Measurements from ENCODE around the gene TAS2R41. TPM values are rescaled to one million over a fixed set of nuclear protein-coding genes. Genes with fewer than 3 reads are reported as not detected.
A peak's percentile ranks its signal among the peaks of the same experiment; 100 is the strongest.

TAS2R41 gene
- total RNA-seq, 1 donor = not detected

DNA sequence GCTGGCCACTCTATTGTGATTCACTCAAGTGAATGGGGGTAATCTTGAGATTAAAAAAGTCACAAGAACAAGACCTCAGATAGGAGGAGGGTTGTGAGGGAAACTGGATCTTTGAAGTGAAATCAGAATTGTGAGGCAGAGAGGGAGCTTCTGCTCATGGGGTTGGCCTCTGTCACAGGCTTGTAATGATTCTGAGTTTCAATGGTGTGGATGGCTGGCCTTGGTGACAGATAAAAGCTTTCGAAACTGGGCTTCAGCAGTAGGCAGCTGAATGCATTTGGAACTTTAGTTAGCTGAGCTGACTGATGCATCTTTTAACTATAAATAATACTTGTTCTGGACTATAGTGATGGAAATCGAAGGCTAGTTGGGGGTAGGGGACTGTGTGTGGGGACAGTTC lies 22.2 kb upstream of the TAS2R41 start:
- Histone ChIP-seq H3K4me1 (ENCODE audit: insufficient read depth, low read length) (peaks cover 39% of the 10 kb centered on the region), H3K36me3 (ENCODE audit: insufficient read depth, low read length) (no peaks in the 10 kb centered on the region), H4K20me1 (ENCODE audit: insufficient read depth, low read length) (no peaks in the 10 kb centered on the region), H2AFZ (ENCODE audit: low read length) (no peak overlapping the region), H3K27me3 (ENCODE audit: insufficient read depth, low read length) (no peaks in the 10 kb centered on the region), H3K4me3 (ENCODE audit: insufficient read depth, low read length) (no peak overlapping the region), H3K79me2 (ENCODE audit: insufficient read depth, low read length) (no peaks in the 10 kb centered on the region), H3K4me2 (ENCODE audit: insufficient read depth, low read length) (no peak overlapping the region), H3K9me3 (ENCODE audit: low read depth, low read length) (no peaks in the 10 kb centered on the region), H3K27ac (ENCODE audit: low read depth, low read length) (no peak overlapping the region)
- TF ChIP-seq, protein P1, sequence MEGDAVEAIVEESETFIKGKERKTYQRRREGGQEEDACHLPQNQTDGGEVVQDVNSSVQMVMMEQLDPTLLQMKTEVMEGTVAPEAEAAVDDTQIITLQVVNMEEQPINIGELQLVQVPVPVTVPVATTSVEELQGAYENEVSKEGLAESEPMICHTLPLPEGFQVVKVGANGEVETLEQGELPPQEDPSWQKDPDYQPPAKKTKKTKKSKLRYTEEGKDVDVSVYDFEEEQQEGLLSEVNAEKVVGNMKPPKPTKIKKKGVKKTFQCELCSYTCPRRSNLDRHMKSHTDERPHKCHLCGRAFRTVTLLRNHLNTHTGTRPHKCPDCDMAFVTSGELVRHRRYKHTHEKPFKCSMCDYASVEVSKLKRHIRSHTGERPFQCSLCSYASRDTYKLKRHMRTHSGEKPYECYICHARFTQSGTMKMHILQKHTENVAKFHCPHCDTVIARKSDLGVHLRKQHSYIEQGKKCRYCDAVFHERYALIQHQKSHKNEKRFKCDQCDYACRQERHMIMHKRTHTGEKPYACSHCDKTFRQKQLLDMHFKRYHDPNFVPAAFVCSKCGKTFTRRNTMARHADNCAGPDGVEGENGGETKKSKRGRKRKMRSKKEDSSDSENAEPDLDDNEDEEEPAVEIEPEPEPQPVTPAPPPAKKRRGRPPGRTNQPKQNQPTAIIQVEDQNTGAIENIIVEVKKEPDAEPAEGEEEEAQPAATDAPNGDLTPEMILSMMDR (IDR thresholded peaks at IDR 0.05; ENCODE audit: extremely low read depth, low read depth, low read length) = no peak
- DNase-seq (ENCODE audit: insufficient read length, low spot score, missing footprints) = no peak

DNA sequence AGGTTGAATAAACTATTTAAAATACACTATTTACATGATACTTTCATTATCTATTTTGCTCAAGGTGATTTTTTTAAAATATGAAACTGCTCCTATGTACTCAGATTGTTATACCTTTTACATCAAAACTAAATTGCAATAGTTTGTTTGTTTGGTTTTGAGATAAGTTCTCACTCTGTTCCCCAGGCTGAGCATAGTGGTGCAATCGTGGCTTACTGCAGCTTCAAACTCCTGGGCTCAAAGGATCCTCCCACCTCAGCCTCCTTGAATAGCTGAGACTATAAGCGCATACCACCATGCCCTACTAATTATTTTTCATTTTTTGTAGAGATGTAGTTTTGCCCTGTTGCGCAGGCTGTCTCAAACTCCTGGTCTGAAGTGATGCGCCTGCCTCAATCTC lies 21.7 kb upstream of the TAS2R41 start:
- Histone ChIP-seq H3K9me3 (ENCODE audit: low read depth, low read length) (no peaks in the 10 kb centered on the region), H3K27me3 (ENCODE audit: insufficient read depth, low read length) (no peaks in the 10 kb centered on the region), H3K36me3 (ENCODE audit: insufficient read depth, low read length) (no peaks in the 10 kb centered on the region), H3K4me2 (ENCODE audit: insufficient read depth, low read length) (no peak overlapping the region), H3K27ac (ENCODE audit: low read depth, low read length) (peak overlapping the region; percentile 88), H3K4me3 (ENCODE audit: insufficient read depth, low read length) (no peak overlapping the region), H3K79me2 (ENCODE audit: insufficient read depth, low read length) (no peaks in the 10 kb centered on the region), H3K4me1 (ENCODE audit: insufficient read depth, low read length) (peaks cover 42% of the 10 kb centered on the region), H2AFZ (ENCODE audit: low read length) (no peak overlapping the region), H4K20me1 (ENCODE audit: insufficient read depth, low read length) (no peaks in the 10 kb centered on the region)
- TF ChIP-seq, protein P1 (IDR thresholded peaks at IDR 0.05; ENCODE audit: extremely low read depth, low read depth, low read length) = no peak
- DNase-seq (ENCODE audit: insufficient read length, low spot score, missing footprints) = no peak

GRCh38 chr7:143456992-143457793 lies 20.5 kb upstream of the TAS2R41 start:
- Histone ChIP-seq H3K36me3 (ENCODE audit: insufficient read depth, low read length) (no peaks in the 10 kb centered on the region), H3K4me2 (ENCODE audit: insufficient read depth, low read length) (peak overlapping the region; percentile 56), H3K4me3 (ENCODE audit: insufficient read depth, low read length) (no peak overlapping the region), H2AFZ (ENCODE audit: low read length) (no peak overlapping the region), H3K79me2 (ENCODE audit: insufficient read depth, low read length) (no peaks in the 10 kb centered on the region), H3K4me1 (ENCODE audit: insufficient read depth, low read length) (peaks cover 42% of the 10 kb centered on the region), H4K20me1 (ENCODE audit: insufficient read depth, low read length) (no peaks in the 10 kb centered on the region), H3K9me3 (ENCODE audit: low read depth, low read length) (no peaks in the 10 kb centered on the region), H3K27me3 (ENCODE audit: insufficient read depth, low read length) (no peaks in the 10 kb centered on the region), H3K27ac (ENCODE audit: low read depth, low read length) (peak overlapping the region; percentile 88)
- TF ChIP-seq, protein P1 (IDR thresholded peaks at IDR 0.05; ENCODE audit: extremely low read depth, low read depth, low read length) = no peak
- DNase-seq (ENCODE audit: insufficient read length, low spot score, missing footprints) = peak; percentile 44

GRCh38 chr7:143458263-143458662 lies 19.4 kb upstream of the TAS2R41 start:
- Histone ChIP-seq H3K27ac (ENCODE audit: low read depth, low read length) (peak overlapping the region; percentile 88), H3K79me2 (ENCODE audit: insufficient read depth, low read length) (no peaks in the 10 kb centered on the region), H3K27me3 (ENCODE audit: insufficient read depth, low read length) (no peaks in the 10 kb centered on the region), H4K20me1 (ENCODE audit: insufficient read depth, low read length) (no peaks in the 10 kb centered on the region), H3K4me3 (ENCODE audit: insufficient read depth, low read length) (no peak overlapping the region), H3K4me2 (ENCODE audit: insufficient read depth, low read length) (peak overlapping the region; percentile 56), H2AFZ (ENCODE audit: low read length) (peak overlapping the region; percentile 38), H3K9me3 (ENCODE audit: low read depth, low read length) (no peaks in the 10 kb centered on the region), H3K36me3 (ENCODE audit: insufficient read depth, low read length) (no peaks in the 10 kb centered on the region), H3K4me1 (ENCODE audit: insufficient read depth, low read length) (peaks cover 38% of the 10 kb centered on the region)
- TF ChIP-seq, protein P1 (IDR thresholded peaks at IDR 0.05; ENCODE audit: extremely low read depth, low read depth, low read length) = no peak
- peak; percentile 15 for DNase-seq (ENCODE audit: insufficient read length, low spot score, missing footprints)
